GM19452 (cell line): Measurements from ENCODE around the gene SEC24B.
"Not testable (repeated sequence)": the region's sequence is repeated elsewhere in the genome, so short reads cannot be mapped to it uniquely, and the experiment has no call there.

ENCODE experiments used
- ATAC-seq: cut with Tn5 transposase; IDR thresholded peaks from one replicate; pipeline ENCODE4 v1.9.1; 2021; ENCODE audit not compliant: unreplicated experiment

SEC24B gene

DNA sequence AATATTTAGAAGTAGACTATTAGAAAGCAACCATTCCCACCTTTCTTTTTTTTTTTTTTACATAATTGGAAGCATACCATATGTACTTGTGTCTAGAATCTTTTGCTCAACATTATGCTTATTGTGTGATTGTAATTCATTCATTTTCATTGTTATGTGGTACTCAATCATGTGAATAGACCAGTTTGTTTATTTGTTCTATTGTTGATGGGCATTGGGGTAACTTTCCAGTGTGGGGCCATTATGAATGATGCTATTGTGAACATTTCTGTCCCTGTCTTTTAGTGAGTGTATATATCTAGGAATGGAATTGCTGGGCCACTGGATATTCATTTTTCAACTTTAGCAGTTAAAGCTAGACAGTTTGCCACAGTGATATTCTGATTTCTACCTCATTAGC, 63.9 kb downstream of the SEC24B start:
- no peak for ATAC-seq

DNA sequence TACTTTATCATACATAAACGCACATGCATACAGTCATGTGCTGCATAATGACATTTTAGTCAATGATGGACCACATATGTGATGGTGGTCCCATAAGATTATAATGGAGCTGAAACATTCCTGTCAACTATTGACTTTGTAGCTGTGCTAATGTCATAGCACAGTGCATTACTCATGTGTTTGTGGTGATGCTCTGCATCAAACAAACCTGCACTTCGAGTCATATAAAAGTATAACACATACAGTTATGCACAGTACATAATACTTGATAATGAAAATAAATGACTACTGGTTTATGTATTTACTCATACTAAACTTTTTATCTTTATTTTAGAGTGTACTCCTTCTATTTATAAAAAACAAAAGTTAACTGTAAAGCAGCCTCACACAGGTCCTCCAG, 65.9 kb downstream of the SEC24B start:
- ATAC-seq, result no peak

DNA sequence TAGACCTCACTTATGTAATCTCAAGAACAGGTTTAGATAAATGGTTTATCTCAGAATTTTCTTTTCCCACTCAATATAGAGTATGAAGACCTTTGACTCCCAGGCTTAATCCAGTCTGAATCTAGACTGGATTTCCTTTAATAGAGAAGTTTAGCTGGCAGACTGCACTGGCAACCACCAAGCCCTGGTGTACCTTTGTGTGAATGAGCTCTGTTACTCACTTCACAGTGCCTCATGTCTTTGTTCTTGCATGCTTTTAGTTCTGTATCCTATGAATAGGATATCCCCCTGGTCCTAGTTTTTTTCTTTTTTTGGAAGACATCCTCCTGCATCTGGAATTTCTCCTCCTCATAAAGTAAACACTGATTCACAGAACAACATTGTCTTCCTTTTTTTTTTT, 73.3 kb downstream of the SEC24B start:
- no peak for ATAC-seq

DNA sequence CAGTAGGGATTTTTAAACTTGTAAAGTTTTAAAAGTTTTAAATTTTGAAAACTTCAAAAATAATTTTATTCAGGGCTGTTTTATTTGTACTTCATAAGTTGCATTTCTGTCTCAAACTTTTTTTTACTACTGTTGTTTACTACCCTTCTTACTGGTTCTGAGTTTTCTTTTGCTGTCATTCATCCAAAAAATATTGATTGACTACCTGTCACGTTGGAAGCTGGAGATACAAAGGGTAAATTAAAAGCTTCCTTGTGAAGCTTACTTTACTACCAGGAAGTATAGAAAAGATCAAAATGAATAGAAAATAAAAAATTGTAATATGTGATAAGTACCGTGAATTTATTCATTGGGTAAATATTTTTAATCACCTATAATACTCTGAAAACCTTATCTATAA, 77.1 kb downstream of the SEC24B start:
- ATAC-seq, result no peak

DNA sequence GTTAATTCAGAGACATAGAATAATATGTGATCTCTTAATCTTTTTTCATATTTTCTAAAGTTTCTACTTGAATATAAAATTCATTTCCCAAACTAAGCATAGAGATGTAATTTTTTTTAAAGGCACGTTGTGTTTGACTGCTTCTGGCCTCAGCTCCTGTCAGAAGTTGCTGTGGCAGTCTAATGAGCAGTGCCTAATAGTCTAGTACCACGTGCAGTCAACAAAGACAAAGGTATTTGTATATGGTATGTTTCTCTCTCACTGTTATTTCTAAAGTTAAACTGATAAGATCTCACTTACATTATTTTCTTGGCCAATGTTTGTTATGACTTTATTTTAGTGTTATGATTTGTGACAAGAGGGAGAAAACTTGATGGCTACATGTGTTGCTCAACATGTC, 77.8 kb downstream of the SEC24B start:
- no peak for ATAC-seq

DNA sequence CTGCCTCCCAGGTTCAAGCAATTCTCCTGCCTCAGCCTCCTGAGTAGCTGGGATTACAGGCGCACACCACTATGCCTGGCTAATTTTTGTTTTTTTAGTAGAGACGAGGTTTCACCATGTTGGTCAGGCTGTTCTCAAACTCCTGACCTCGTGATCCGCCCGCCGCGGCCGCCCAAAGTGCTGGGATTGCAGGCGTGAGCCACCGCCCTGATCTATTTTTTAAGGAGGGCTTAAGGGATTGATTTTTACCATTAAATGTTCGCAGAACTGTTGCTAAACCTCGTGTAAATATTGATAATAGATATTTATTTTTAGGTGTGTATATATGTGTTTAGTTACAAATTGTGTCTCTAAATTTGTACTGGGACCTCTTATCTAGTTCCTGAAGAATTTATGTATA, 79.8 kb downstream of the SEC24B start:
- ATAC-seq, result not testable (repeated sequence)

DNA sequence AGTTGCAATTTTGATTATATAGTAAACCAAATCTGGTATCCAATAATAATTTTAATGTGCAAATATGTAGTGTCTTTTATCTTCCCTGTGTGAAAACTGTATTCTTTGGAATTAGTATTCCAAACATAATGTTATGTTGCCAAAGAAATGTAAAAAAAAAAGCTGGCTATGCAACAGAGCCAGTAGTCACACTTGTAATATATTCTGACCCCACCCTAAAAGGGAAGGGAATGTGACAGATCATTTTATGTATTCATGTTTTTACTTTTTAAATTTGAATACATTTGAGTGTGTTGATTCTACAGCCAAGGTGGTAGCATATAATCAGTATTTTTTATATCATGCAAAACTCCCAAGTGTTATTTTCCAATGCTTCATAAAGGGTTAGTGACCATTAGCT, 98.6 kb downstream of the SEC24B start:
- ATAC-seq, result no peak

DNA sequence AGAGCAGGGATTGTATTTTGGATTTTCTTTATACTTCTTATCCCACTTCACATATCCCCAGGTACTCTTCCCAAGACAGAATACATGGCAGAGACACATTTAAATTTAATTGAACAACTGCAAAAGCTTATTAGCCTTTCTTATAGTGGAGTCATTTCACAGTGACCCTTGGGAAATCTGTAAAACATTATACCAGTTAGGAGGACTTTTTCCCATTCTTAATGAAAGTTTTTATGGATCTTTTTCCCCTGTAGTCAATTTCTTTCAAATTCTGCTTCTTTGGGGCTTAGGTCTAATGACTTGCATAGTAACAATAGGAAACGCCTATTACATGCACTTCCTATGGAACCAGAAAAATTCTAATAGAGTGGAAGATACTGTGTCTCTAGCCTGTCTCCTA, 111.8 kb downstream of the SEC24B start:
- ATAC-seq, result no peak

DNA sequence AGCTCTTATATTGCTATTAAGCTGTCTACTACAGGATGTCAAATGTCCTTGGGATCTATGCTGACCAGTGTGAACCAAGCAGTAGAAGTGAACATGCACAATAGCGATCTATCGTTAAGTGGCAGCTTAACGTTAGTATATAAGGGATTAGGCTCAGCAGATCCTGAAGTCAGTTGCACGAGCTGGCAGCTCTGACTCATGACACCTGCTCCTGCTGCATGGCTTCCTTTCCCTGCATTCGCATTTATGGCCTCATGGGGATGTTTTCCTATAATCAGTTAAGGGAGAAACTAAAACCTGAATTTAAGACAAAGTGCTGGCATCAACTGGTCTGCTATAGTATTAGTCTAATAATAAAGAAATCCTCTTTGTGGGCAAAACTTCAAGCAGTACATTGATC, 113.8 kb downstream of the SEC24B start:
- no peak for ATAC-seq

DNA sequence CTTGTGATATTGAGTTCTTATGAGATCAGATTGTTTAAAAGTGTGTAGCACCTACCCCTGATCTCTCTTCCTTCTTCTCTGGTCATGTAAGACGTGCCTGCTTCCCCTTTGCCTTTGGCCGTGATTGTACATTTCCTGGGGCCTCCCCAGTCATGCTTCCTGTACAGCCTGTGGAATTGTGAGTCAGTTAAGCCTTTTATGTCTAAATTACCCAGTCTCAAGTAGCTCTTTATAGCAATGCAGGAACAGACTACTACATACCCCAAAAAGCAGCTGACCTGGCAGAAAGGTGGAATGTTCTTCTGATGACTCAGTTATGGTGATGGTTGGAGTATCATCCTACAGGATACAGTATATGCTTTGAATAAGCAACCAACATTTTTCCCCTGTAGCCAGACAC, 115.0 kb downstream of the SEC24B start:
- ATAC-seq, result no peak

DNA sequence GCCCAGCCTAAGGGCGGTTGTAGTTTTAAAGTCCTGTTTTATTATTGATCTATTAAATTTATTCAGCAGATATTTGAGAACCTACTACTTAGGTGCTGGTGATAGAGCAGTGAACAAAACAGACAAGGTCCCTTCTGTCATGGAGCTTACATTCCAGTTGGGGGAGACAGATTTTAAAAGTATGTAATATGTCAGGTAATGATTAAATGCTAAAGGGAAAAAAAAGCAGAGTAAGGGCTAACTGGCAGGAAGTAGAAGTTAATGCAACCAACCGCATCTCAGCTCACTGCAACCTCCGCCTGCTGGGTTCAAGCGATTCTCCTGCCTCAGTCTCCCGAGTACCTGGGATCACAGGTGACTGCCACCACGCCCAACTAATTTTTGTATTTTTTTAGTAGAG, 118.6 kb downstream of the SEC24B start:
- ATAC-seq, result no peak

DNA sequence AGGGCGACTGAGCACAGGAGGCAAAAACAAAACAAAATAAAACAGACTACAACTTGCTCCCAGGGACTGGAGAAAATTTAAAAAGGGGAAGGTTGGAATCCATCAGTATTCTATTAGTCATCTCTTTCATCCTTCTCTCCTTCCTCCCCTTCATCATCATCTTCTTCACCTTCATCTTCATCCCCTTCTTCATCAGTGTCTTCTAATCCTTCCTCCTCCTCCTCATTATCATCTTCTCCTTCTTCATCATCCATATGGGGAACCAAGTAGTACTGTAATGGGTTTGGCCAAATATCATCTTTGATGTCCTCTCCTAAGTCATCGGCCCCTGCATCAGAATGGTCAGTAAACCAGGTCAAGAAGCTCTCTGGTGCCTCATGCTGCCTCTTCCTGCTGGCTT, 119.5 kb downstream of the SEC24B start:
- ATAC-seq, result no peak

DNA sequence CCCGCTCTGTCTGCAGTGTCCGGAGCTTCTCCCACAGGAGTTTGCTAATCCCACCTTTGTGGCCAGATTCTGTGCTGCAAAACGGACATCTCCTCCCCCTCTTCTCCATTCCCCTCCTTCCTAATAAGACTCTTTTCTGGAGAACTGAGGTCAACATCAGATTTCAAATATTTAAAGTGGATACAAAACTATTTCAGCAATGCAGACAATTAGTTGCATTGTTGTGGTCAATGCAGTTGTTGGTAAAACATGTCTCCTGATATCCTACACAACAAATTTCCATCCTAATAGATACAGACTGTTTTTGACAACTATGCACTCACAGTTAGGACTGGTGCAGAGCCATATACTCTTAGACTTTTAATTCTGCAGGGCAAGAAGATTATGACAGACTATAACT, 121.4 kb downstream of the SEC24B start:
- no peak for ATAC-seq

DNA sequence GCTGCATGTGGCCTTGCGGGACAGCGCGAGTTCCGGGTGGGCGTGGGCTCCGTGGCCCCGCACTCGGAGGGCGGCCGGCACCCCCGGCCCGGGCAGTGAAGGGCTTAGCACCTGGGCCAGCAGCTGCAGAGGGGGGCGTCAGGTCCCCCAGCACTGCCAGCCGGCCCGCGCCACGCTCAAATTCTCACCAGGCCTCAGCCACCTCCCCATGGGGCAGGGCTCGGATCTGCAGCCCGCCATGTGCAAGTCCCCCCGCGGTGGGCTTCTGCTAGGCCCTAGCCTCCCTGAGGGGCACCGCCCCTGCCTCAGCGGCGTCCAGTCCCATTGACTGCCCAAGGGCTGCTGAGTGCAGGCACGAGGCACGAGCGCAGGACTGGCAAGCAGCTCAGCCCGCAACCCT, 123.8 kb downstream of the SEC24B start:
- no peak for ATAC-seq

DNA sequence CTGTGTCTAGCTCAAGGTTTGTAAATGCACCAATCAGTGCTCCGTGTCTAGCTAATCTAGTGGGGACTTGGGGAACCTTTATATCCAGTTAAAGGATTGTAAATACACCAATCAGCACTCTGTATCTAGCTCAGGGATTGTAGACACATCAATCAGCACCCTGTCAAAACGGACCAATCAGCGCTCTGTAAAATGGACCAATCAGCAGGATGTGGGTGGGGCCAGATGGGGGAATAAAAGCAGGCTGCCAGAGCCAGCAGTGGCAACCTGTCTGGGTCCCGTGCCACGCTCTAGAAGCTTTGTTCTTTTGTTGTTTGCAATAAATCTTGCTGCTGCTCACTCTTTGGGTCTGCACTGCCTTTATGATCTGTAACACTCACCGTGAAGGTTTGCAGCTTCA, 124.5 kb downstream of the SEC24B start:
- not testable (repeated sequence) for ATAC-seq

DNA sequence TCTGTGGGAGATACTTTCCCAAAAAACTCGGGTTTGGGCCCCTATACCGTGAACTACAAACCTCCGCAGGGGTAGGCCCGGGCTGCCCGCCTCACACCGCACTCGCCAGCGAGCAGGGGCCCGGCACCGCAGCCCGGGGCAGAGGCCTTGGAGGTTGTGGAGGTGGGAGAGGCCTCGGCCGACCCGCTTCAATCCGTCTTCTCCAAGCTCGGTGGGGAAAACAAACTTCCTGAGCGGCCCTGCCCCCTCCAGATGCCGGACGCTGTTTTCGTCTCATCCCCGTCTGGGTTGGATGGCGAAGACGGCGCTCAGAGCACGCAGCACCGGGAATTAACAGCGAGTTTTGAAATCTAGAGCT, 126.0 kb downstream of the SEC24B start:
- ATAC-seq, result peak; percentile 18

DNA sequence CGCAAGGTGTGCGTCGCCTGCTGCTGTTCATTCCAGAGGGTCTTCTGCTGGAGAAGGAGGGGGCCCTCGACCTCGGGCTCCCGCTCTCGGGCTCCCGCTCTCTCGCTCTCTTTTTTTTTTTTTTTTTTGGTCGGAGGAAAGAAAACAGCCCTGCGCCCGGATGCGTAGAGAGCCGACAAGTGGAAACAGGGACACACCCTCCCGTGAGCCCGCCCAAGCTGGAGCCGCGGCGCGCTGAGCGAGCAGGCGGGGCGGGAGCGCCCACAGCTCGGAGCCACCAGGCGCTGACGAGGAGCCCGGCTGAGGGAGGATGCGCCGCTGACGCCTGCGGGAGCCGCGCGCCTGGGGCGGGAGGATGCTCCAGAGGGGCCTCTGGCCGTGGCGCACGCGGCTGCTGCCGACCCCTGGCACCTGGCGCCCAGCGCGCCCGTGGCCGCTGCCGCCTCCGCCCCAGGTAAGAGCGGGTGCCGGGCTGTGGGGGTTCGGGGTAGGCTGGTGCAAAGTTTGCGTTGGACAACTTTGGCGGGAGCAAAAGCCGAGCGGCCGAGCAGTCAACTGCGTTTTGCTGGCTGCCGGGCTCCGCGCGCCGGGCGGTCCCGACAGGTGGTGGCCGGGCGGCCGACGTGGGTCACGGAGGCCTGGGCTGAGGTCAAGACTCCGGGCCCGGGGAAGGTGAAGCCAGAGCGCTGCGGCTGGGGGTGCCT, 126.5 kb downstream of the SEC24B start, which contains the start of gene MCUB:
Gene MCUB, plus strand, starts transcription at position 264 of the 704 bp plus-strand sequence. Its CDS starts 92 bp downstream, at position 356.
- ATAC-seq, result peak; percentile 87

DNA sequence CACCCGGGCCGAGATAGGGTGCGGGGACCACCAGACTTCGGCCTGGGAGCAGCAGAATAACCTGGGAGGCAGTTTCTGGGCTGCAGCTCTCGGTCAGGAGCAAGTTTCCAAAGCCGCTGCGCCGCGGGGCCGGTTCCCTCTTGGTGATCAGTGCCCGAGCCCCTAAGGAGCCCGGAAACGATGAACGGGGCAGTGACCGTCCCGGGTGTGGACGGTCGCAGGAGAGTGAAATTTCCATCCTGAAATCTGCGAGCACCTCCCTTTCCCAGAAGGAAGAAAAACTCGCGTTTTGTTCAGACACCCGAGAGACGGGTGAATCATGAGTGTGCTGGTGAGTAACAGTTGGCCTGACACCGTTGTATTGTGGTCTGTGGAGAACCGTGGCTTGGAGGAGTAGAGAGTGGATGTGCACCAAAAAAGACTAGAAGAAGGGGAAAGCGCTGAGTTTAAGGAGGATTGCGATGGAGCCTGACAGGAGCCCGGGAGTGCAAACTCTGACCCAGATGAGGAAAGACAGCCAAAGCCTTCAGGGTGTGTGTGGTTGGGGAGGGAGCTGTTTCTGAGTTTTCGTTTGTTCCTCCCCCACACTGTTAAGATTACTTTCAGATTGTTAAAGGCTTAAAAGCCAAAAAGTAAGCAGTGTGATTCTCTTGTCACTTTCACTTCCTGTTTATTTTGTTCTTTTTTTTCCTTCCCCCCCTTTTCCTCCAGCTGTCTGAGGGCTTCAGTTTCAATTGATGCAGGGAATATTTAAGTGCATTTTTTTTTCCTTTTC, 127.3 kb downstream of the SEC24B start:
- ATAC-seq, result peak; percentile 62

DNA sequence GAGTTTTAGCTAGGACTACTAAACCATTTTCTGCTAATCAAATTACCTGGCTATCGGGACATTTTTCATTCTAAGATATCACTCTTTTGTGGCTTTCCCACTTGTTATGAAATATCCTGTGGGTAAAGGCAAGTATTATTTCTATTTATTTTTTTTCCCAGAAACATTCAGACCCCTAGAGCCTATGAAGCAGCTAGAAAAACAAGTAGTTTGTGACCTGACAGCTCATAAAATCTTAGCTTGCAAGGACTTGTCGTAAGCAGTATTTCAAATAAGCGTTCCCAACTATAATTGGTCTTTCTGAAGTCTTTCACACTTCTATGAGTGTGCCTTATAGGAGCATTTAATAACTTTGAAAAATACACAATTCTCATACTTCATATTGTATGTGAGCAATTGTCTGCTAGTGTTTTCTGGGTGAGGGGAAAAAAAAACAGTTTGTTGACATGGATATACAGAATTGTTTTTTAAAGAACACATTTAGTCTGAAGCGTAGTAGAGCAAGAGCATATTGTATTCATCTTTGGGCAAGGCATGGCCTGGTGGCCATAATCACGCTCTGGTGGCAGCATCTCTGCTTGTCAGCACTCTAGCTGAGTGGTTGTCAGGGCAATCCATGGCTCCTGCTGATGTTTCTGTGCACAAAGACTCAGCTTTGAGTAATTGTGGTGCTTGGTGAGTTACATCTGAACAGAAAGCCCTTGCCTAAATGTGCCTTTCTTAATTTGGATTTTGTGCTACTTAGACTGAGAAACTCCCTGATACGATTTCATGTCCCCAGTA, 129.0 kb downstream of the SEC24B start:
- no peak for ATAC-seq

DNA sequence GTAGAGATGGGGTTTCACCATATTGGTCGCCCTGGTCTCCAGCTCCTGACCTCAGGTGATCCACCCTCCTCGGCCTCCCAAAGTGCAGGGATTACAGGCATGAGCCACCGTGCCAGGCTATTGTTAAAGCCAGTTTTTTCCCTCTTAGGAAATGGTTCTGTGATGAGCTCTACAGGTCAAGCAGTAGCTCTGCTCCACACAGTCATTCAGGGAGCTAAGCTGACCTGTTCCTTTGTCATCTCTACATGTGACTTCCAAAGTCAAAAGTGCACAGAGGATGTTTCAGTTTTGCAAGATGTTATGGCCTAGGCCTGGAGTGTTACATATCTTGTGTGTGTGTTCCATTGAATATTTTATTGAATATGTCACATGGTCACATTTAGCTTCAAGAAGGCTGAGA, 137.9 kb downstream of the SEC24B start:
- ATAC-seq, result no peak

DNA sequence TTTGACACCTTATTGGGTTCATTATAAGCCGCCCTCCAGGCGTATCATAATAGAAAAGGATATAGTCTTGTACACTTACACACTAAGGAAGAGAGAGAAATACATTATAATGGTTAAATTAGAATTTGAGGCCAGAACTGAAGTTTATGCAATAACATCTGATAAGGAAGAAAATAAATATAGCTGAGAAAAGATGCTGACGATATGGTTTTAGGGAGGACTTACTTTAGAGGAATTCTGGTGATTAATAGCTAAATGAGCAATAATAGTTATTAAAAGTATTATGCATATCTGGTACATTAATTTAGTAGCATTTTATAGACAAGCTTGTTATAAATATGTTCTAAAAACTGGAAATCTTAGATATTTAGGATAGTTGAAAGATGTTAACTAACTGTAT, 138.5 kb downstream of the SEC24B start:
- ATAC-seq, result no peak

DNA sequence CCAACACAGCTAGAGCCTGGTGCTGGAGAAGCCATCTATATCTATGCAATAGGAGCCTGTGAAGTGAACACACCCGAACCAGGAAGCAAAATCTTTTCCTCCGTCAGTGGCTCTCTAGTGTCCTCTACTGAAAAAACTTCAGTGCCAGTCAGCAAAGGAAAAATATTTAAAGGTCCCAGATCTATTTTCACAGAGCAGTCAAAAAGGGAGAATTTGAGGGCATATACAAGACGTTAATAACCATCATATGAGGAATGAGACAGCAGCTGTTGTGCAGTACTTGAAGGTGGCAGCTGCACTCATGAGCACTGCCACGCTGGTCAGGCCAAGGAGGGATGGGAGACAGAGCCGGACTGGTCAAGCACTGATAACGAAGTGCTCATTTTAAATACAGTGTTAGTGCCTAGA, 140.8 kb downstream of the SEC24B start:
- no peak for ATAC-seq
